ENCODE data around the gene TBC1D4. TPM values are rescaled to one million over a fixed set of nuclear protein-coding genes. Genes with fewer than 3 reads are reported as not detected.

The TBC1D4 gene
- total and polyA plus RNA-seq, 9 of the 15 experiments (the other 6 are each of a cell fraction or from before 2014, with no cell fraction given): 2.8 to 12.3 (median 7.0) TPM

DNA sequence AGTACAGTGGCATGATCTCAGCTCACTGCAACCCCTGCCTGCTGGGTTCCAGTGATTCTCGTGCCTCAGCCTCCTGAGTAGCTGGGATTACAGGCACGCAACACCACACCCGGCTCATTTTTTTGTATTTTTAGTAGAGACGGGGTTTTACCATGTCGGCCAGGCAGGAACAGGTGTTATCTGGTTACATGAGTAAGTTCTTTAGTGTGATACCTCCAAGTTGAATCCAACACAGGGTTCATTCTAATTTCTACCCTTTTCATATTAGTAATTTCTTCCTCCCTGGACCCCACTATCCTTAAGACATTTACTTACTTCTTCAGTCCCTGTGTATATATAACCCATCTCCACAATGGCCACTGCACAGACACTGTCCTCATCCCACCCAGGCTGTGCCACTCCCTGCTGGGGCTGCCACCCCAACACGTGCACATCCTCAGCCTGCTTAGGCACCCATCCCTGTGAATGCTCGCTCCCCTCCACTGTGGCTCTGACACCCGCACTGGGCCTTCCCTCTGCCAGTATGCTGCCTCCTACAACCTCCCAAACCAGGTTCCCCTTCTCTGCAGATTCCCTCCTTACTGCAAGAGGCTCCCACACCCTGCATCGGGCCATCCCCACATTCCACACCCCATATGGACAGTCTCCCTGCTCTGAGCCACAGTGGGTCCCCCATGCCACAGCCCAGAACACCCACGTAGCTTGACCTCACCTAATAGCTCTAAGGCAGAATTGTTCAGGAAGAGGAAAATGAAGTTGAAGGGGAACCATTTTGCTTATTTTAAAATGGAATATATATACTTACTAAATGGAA, 147.1 kb downstream of the TBC1D4 start:
- WGBS (ENCODE audit: insufficient coverage, low coverage, missing lambda C conversion rate): 51% methylated on average over 8 of the region's 10 CpGs
- Histone ChIP-seq H3K4me1 (replicated peaks in 1 of 2; ENCODE audit: control insufficient read depth in 2 of 2, insufficient read depth in 2 of 2, low read length in 2 of 2) (no peaks in the 10 kb centered on the region), H3K79me2 (ENCODE audit: control insufficient read depth, insufficient read depth, low read length) (no peaks in the 10 kb centered on the region), H2AFZ (ENCODE audit: low read depth, low read length) (no peak overlapping the region), H3K9me1 (ENCODE audit: control insufficient read depth, insufficient read depth, low read length) (no peaks in the 10 kb centered on the region), H3K36me3 (ENCODE audit: control insufficient read depth, insufficient read depth, low read length) (0 out of 3 replicates have a peak, but pooled peaks cover 3% of the 10 kb centered on the region), H3K4me3 (no peak overlapping the region), H3K4me2 (ENCODE audit: insufficient read depth, low read length) (no peak overlapping the region), H3K27me3 (ENCODE audit: control insufficient read depth in 2 of 2, insufficient read depth in 2 of 2, low read length in 2 of 2) (no peaks in the 10 kb centered on the region), H3K27ac (ENCODE audit: extremely low read depth, low read depth, low read length) (no peak overlapping the region), H3K9me3 (replicated peaks; ENCODE audit: control insufficient read depth, insufficient read depth, low read depth, low read length) (no peaks in the 10 kb centered on the region), H3K9ac (ENCODE audit: insufficient read depth in 1 of 2, low read depth in 2 of 2, low read length in 2 of 2) (no peak overlapping the region), H4K20me1 (replicated peaks; ENCODE audit: control insufficient read depth, insufficient read depth, low read length) (no peaks in the 10 kb centered on the region)
- no peak for TF ChIP-seq SUPT5H (IDR thresholded peaks at IDR 0.05)
- no peak for TF ChIP-seq NUFIP1 (IDR thresholded peaks at IDR 0.05; ENCODE audit: partially characterized antibody)
- TF ChIP-seq KHSRP (IDR thresholded peaks at IDR 0.05): no peak
- POLR2A ChIA-PET: no interaction called here
- ATAC-seq: no peak
- FAIRE-seq: no peak
- no peak for DNase-seq (ENCODE audit: extremely low read depth in 1 of 4, low spot score in 3 of 4)
- BruUV-seq (replicated peaks): no TSS peak
- intact Hi-C loops (cut with micrococcal nuclease) (no loop called here), in situ Hi-C loops (cut with MboI) (no loop called here)
- CTCF ChIA-PET (ENCODE audit: low intra/inter-chr PET ratio): no interaction called here

DNA sequence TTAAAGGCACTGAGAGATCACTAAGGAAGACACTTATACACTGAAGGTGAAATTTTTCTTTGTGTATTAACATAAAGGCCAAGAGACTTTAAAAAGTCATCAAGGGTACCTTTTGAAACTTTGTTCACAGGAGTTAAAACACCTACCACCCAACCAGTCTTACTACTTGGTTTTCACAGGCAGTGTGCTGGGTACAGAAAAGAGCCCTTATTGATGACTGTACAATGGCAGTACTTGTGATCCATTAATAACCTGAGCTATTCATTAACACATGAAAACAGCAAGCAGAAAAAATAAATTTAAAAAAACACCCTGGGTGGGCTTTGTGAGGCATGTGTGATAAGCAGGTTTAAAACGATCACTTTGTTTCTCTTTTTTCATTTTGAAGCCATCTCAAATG, 148.9 kb downstream of the TBC1D4 start:
- Histone ChIP-seq H3K9ac (ENCODE audit: insufficient read depth in 1 of 2, low read depth in 2 of 2, low read length in 2 of 2) (no peak overlapping the region), H3K9me1 (ENCODE audit: control insufficient read depth, insufficient read depth, low read length) (no peaks in the 10 kb centered on the region), H3K27ac (ENCODE audit: extremely low read depth, low read depth, low read length) (no peak overlapping the region), H3K4me2 (ENCODE audit: insufficient read depth, low read length) (no peak overlapping the region), H2AFZ (ENCODE audit: low read depth, low read length) (no peak overlapping the region), H3K4me1 (replicated peaks in 1 of 2; ENCODE audit: control insufficient read depth in 2 of 2, insufficient read depth in 2 of 2, low read length in 2 of 2) (no peaks in the 10 kb centered on the region), H3K27me3 (ENCODE audit: control insufficient read depth in 2 of 2, insufficient read depth in 2 of 2, low read length in 2 of 2) (no peaks in the 10 kb centered on the region), H3K79me2 (ENCODE audit: control insufficient read depth, insufficient read depth, low read length) (no peaks in the 10 kb centered on the region), H3K4me3 (no peak overlapping the region), H4K20me1 (replicated peaks; ENCODE audit: control insufficient read depth, insufficient read depth, low read length) (no peaks in the 10 kb centered on the region), H3K9me3 (replicated peaks; ENCODE audit: control insufficient read depth, insufficient read depth, low read depth, low read length) (no peaks in the 10 kb centered on the region), H3K36me3 (ENCODE audit: control insufficient read depth, insufficient read depth, low read length) (0 out of 3 replicates have a peak, but pooled peaks cover 3% of the 10 kb centered on the region)
- ATAC-seq (no peak), FAIRE-seq (no peak), DNase-seq (ENCODE audit: extremely low read depth in 1 of 4, low spot score in 3 of 4) (no peak)
- TF ChIP-seq CREB1 (IDR thresholded peaks at IDR 0.05): no peak
- no peak for TF ChIP-seq CREB1 (CRISPR knock-in tag; IDR thresholded peaks at IDR 0.05)
- no peak for TF ChIP-seq JUND (IDR thresholded peaks at IDR 0.05; ENCODE audit: borderline replicate concordance, low read depth, low read length)
- TF ChIP-seq JUND (tag; IDR thresholded peaks at IDR 0.05; ENCODE audit: borderline replicate concordance, low read depth, low read length): no peak
- no peak for TF ChIP-seq ZNF24 (IDR thresholded peaks at IDR 0.05)
- no peak for TF ChIP-seq SMARCE1 (IDR thresholded peaks at IDR 0.05)
- TF ChIP-seq ARID3A (IDR thresholded peaks at IDR 0.05; ENCODE audit: borderline replicate concordance, low read depth, low read length): no peak
- no peak for TF ChIP-seq KAT7 (CRISPR knock-in tag; IDR thresholded peaks at IDR 0.05; ENCODE audit: borderline replicate concordance)
- no peak for TF ChIP-seq ZNF408 (CRISPR knock-in tag; IDR thresholded peaks at IDR 0.05; ENCODE audit: low read depth)
- CTCF ChIA-PET (ENCODE audit: low intra/inter-chr PET ratio): no interaction called here
- intact Hi-C loops (cut with micrococcal nuclease) (no loop called here), in situ Hi-C loops (cut with MboI) (no loop called here)
- 50% methylated on average over 1 of the region's 1 CpG for WGBS (ENCODE audit: insufficient coverage, low coverage, missing lambda C conversion rate)
- BruUV-seq (replicated peaks): no TSS peak
- POLR2A ChIA-PET: no interaction called here

Measured in K562 (cell line).